Measurements from ENCODE around the gene MAT2B. TPM values are rescaled to one million over a fixed set of nuclear protein-coding genes. Genes with fewer than 3 reads are reported as not detected.

The MAT2B gene
- total RNA-seq, 1 experiment from 2014 or later: 55.7 TPM

DNA sequence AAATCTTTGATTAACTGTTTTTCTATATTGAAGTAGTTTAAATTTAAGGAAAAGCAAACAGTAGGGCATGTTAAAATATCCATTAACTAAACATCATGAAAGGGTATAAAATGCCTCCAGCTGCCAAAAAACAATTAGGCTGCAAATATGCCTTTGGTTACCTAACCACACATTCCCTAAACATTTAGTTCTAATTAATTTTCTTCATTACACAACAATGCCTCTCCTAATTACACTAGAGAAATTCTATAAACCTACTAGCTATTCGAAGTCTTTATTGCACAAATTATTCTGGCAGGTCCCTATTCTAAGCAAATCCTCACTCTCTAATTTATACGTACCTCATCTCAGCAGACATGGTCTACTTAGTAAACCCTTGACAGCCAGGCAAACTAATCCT is 37.4 kb downstream of the MAT2B start (continued):
- TF ChIP-seq ARID4B (CRISPR knock-in tag; IDR thresholded peaks at IDR 0.05; ENCODE audit: borderline replicate concordance): no peak
- no peak for TF ChIP-seq CREM (CRISPR knock-in tag; IDR thresholded peaks at IDR 0.05)
- TF ChIP-seq ATF6 (CRISPR knock-in tag; IDR thresholded peaks at IDR 0.05): no peak

- no peaks in the 10 kb centered on the region for H3K27me3 Mint-ChIP-seq (ENCODE audit: low read depth)
- POLR2A ChIA-PET: no interaction called here
- no peak for DNase-seq (ENCODE audit: low spot score)
- peak; percentile 63 for ATAC-seq
- peaks cover 20% of the 10 kb centered on the region for H3K4me1 Mint-ChIP-seq
- H3K36me3 Mint-ChIP-seq: no peaks in the 10 kb centered on the region
- CTCF ChIA-PET: no interaction called here
- H3K9me3 Mint-ChIP-seq: no peaks in the 10 kb centered on the region
- TF ChIP-seq ZNF423 (CRISPR knock-in tag; IDR thresholded peaks at IDR 0.05) (no peak), SMAD3 (CRISPR knock-in tag; IDR thresholded peaks at IDR 0.05; ENCODE audit: borderline replicate concordance) (no peak), NR3C1 (CRISPR knock-in tag; conservative IDR thresholded peaks at IDR 0.05; ENCODE audit: low read depth) (no peak), SP1 (CRISPR knock-in tag; conservative IDR thresholded peaks at IDR 0.05) (no peak), GTF2I (CRISPR knock-in tag; conservative IDR thresholded peaks at IDR 0.05) (no peak), ATF3 (CRISPR knock-in tag; conservative IDR thresholded peaks at IDR 0.05) (no peak)
- TF ChIP-seq, protein P1, sequence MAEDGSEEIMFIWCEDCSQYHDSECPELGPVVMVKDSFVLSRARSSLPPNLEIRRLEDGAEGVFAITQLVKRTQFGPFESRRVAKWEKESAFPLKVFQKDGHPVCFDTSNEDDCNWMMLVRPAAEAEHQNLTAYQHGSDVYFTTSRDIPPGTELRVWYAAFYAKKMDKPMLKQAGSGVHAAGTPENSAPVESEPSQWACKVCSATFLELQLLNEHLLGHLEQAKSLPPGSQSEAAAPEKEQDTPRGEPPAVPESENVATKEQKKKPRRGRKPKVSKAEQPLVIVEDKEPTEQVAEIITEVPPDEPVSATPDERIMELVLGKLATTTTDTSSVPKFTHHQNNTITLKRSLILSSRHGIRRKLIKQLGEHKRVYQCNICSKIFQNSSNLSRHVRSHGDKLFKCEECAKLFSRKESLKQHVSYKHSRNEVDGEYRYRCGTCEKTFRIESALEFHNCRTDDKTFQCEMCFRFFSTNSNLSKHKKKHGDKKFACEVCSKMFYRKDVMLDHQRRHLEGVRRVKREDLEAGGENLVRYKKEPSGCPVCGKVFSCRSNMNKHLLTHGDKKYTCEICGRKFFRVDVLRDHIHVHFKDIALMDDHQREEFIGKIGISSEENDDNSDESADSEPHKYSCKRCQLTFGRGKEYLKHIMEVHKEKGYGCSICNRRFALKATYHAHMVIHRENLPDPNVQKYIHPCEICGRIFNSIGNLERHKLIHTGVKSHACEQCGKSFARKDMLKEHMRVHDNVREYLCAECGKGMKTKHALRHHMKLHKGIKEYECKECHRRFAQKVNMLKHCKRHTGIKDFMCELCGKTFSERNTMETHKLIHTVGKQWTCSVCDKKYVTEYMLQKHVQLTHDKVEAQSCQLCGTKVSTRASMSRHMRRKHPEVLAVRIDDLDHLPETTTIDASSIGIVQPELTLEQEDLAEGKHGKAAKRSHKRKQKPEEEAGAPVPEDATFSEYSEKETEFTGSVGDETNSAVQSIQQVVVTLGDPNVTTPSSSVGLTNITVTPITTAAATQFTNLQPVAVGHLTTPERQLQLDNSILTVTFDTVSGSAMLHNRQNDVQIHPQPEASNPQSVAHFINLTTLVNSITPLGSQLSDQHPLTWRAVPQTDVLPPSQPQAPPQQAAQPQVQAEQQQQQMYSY (CRISPR knock-in tag; IDR thresholded peaks at IDR 0.05): no peak
- no peak overlapping the region for H3K4me3 Mint-ChIP-seq
- H3K27ac Mint-ChIP-seq: no peak overlapping the region; the same call in 1 of the 2 replicates
Measured at GRCh38 chr5:163544041-163544440, 38.6 kb downstream of the MAT2B start.

DNA sequence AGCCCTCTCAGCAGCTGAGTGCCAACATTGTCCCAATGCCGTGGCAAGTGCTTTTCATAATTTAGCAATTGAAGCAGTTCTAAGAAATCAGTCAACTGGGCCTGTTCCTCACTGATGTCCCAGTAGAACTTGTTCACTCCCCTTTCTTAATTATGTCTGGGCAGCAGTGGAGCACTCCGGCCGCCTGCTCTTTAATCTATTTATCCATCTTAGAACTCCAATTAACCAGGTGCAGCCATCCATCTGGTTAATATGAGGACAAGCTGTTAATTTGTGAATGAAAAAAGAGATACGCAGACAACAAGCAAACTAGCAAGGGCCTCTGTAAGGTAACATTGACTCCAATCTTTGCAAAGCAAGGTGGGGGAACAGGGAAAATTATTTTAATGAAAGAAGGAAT is 39.4 kb downstream of the MAT2B start:
- no peak for ATAC-seq
- H3K4me1 Mint-ChIP-seq: peaks cover 20% of the 10 kb centered on the region
- no peak for DNase-seq (ENCODE audit: low spot score)
- H3K9me3 Mint-ChIP-seq: no peaks in the 10 kb centered on the region
- H3K27ac Mint-ChIP-seq: no peak overlapping the region
- no peak overlapping the region for H3K4me3 Mint-ChIP-seq
- ChIA-PET POLR2A (no interaction called here), CTCF (no interaction called here)
- H3K36me3 Mint-ChIP-seq: no peaks in the 10 kb centered on the region
- no peaks in the 10 kb centered on the region for H3K27me3 Mint-ChIP-seq (ENCODE audit: low read depth)
- TF ChIP-seq, protein P2, sequence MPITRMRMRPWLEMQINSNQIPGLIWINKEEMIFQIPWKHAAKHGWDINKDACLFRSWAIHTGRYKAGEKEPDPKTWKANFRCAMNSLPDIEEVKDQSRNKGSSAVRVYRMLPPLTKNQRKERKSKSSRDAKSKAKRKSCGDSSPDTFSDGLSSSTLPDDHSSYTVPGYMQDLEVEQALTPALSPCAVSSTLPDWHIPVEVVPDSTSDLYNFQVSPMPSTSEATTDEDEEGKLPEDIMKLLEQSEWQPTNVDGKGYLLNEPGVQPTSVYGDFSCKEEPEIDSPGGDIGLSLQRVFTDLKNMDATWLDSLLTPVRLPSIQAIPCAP (CRISPR knock-in tag; IDR thresholded peaks at IDR 0.05): no peak
- no peak for TF ChIP-seq SMAD4 (CRISPR knock-in tag; IDR thresholded peaks at IDR 0.05)
- TF ChIP-seq GRHL2 (CRISPR knock-in tag; IDR thresholded peaks at IDR 0.05; ENCODE audit: insufficient replicate concordance, severe bottlenecking): no peak
- no peak for TF ChIP-seq ERG (CRISPR knock-in tag; IDR thresholded peaks at IDR 0.05)
- TF ChIP-seq ATF6 (CRISPR knock-in tag; IDR thresholded peaks at IDR 0.05): no peak
- no peak for TF ChIP-seq ATF1 (CRISPR knock-in tag; IDR thresholded peaks at IDR 0.05)
- TF ChIP-seq NFATC4 (CRISPR knock-in tag; IDR thresholded peaks at IDR 0.05): no peak
- no peak for TF ChIP-seq ZNF396 (CRISPR knock-in tag; IDR thresholded peaks at IDR 0.05; ENCODE audit: borderline replicate concordance)
- no peak for TF ChIP-seq ZNF232 (CRISPR knock-in tag; IDR thresholded peaks at IDR 0.05)
